ENCODE measurements around the gene CIZ1. TPM values are rescaled to one million over a fixed set of nuclear protein-coding genes. Genes with fewer than 3 reads are reported as not detected.
A peak's percentile ranks its signal among the peaks of the same experiment; 100 is the strongest.

The CIZ1 gene
- total and polyA plus RNA-seq, 9 of the 15 experiments (the other 6 are each of a cell fraction or from before 2014, with no cell fraction given) = 6.6 to 329 (median 87.8) TPM

DNA sequence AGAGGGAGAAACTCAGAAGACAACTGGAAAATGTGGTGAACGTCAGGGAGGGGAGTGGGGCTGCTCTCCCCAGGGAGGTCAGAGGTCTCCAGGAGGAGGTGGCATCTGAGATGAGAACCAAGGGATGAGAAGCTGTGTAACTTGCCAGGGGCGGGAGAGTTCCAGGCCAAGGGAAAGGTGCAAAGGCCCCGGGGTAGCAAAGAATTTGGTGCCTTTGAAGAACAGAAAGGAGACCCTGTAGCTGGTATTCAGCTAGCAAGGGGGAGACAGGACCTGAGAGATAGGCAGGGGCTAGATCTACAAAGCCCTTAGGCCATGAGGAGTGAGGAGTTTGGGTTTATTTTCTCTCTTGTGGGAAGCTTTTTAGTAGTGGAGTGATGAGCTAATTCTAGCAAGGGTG lies 15.1 kb upstream of the CIZ1 start:
- no peak overlapping the region for H3K4me3 ChIP-seq
- H2AFZ ChIP-seq (ENCODE audit: low read depth, low read length) = no peak overlapping the region
- no peaks in the 10 kb centered on the region for H3K27me3 ChIP-seq (ENCODE audit: control insufficient read depth in 2 of 2, insufficient read depth in 2 of 2, low read length in 2 of 2)
- intact Hi-C loops (cut with micrococcal nuclease) = loop anchor here (5.0 kb wide), 1 partner anchor 44 kb away; the partner anchor contains the start of gene BBLN
- H3K4me1 ChIP-seq (replicated peaks in 1 of 2; ENCODE audit: control insufficient read depth in 2 of 2, insufficient read depth in 2 of 2, low read length in 2 of 2) = peaks cover 22 to 48% of the 10 kb centered on the region in 2 experiments
- BruUV-seq (replicated peaks) = no TSS peak
- CTCF ChIA-PET (ENCODE audit: low intra/inter-chr PET ratio) = no interaction called here
- H3K9me1 ChIP-seq (ENCODE audit: control insufficient read depth, insufficient read depth, low read length) = peaks cover 3% of the 10 kb centered on the region
- H3K79me2 ChIP-seq (ENCODE audit: control insufficient read depth, insufficient read depth, low read length) = no peaks in the 10 kb centered on the region
- H3K4me2 ChIP-seq (ENCODE audit: insufficient read depth, low read length) = no peak overlapping the region
- DNase-seq (ENCODE audit: extremely low read depth in 1 of 4, low spot score in 3 of 4) = no peak
- no peak for FAIRE-seq
- no peaks in the 10 kb centered on the region for H3K9me3 ChIP-seq (replicated peaks; ENCODE audit: control insufficient read depth, insufficient read depth, low read depth, low read length)
- H3K27ac ChIP-seq (ENCODE audit: extremely low read depth, low read depth, low read length) = no peak overlapping the region
- 0 out of 3 replicates have a peak, but pooled peaks cover 4% of the 10 kb centered on the region for H3K36me3 ChIP-seq (ENCODE audit: control insufficient read depth, insufficient read depth, low read length)
- in situ Hi-C loops (cut with MboI) = no loop called here
- H4K20me1 ChIP-seq (replicated peaks; ENCODE audit: control insufficient read depth, insufficient read depth, low read length) = peaks cover 3% of the 10 kb centered on the region
- peak overlapping the region in 1 of 2 experiments; percentile 1; a peak in 1 of 4 replicates for H3K9ac ChIP-seq (ENCODE audit: insufficient read depth in 1 of 2, low read depth in 2 of 2, low read length in 2 of 2)
- ATAC-seq = no peak
- POLR2A ChIA-PET = interaction anchor here (0.5 to 2.5 kb wide), 17 partner anchors 9 to 1515 kb away, joined by 3 to 33 read pairs (median 4); partner anchors contain the start of gene BBLN
- WGBS (ENCODE audit: insufficient coverage, low coverage, missing lambda C conversion rate) = 21% methylated on average over 3 of the region's 3 CpGs
- no peak for TF ChIP-seq FOXA1 (IDR thresholded peaks at IDR 0.05; ENCODE audit: borderline replicate concordance)
- no peak for TF ChIP-seq HDAC8 (tag; IDR thresholded peaks at IDR 0.05)
- no peak for TF ChIP-seq ZZZ3 (IDR thresholded peaks at IDR 0.05)
- TF ChIP-seq EZH2 (IDR thresholded peaks at IDR 0.05; ENCODE audit: borderline replicate concordance, low read depth, low read length) = no peak
- TF ChIP-seq SUPT5H (IDR thresholded peaks at IDR 0.05) = no peak
- TF ChIP-seq ZNF584 (CRISPR knock-in tag; IDR thresholded peaks at IDR 0.05; ENCODE audit: low read depth) = no peak
- no peak for TF ChIP-seq YBX1 (IDR thresholded peaks at IDR 0.05)
- no peak for TF ChIP-seq HDGF (IDR thresholded peaks at IDR 0.05)
- TF ChIP-seq ZC3H11A (IDR thresholded peaks at IDR 0.05; ENCODE audit: low read depth, low read length) = no peak
- TF ChIP-seq TAF9B (IDR thresholded peaks at IDR 0.05; ENCODE audit: partially characterized antibody) = no peak
- TF ChIP-seq HSF4 (CRISPR knock-in tag; IDR thresholded peaks at IDR 0.05; ENCODE audit: borderline replicate concordance) = no peak
- TF ChIP-seq, protein P1, sequence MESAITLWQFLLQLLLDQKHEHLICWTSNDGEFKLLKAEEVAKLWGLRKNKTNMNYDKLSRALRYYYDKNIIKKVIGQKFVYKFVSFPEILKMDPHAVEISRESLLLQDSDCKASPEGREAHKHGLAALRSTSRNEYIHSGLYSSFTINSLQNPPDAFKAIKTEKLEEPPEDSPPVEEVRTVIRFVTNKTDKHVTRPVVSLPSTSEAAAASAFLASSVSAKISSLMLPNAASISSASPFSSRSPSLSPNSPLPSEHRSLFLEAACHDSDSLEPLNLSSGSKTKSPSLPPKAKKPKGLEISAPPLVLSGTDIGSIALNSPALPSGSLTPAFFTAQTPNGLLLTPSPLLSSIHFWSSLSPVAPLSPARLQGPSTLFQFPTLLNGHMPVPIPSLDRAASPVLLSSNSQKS (CRISPR knock-in tag; IDR thresholded peaks at IDR 0.05) = no peak
- TF ChIP-seq, protein P2, sequence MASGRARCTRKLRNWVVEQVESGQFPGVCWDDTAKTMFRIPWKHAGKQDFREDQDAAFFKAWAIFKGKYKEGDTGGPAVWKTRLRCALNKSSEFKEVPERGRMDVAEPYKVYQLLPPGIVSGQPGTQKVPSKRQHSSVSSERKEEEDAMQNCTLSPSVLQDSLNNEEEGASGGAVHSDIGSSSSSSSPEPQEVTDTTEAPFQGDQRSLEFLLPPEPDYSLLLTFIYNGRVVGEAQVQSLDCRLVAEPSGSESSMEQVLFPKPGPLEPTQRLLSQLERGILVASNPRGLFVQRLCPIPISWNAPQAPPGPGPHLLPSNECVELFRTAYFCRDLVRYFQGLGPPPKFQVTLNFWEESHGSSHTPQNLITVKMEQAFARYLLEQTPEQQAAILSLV (tag; IDR thresholded peaks at IDR 0.05) = no peak
- TF ChIP-seq JUND (IDR thresholded peaks at IDR 0.05; ENCODE audit: borderline replicate concordance, low read depth, low read length) = no peak
- TF ChIP-seq JUND (tag; IDR thresholded peaks at IDR 0.05; ENCODE audit: borderline replicate concordance, low read depth, low read length) = no peak
- TF ChIP-seq ARHGAP35 (IDR thresholded peaks at IDR 0.05; ENCODE audit: partially characterized antibody) = no peak
- TF ChIP-seq BMI1 (IDR thresholded peaks at IDR 0.05; ENCODE audit: low read length) = no peak
- TF ChIP-seq CHD4 (IDR thresholded peaks at IDR 0.05; ENCODE audit: insufficient read depth, insufficient replicate concordance, low read depth, low read length, poor library complexity, severe bottlenecking) = no peak
- no peak for TF ChIP-seq GATA2 (CRISPR knock-in tag; IDR thresholded peaks at IDR 0.05)
- TF ChIP-seq XRCC3 (IDR thresholded peaks at IDR 0.05) = no peak
- no peak for TF ChIP-seq STAT5B (CRISPR knock-in tag; IDR thresholded peaks at IDR 0.05)

All from K562 (cell line).